Measurements from ENCODE around the gene LY6G5B. TPM values are rescaled to one million over a fixed set of nuclear protein-coding genes. Genes with fewer than 3 reads are reported as not detected.

The LY6G5B gene
- total RNA-seq (42.3 and 44.2 TPM in 2 replicates), polyA plus RNA-seq (25.2 and 28.4 TPM in 2 replicates), polyA minus RNA-seq (5.1 and 8.2 TPM in 2 replicates)
- 7.2 TPM for total RNA-seq (2013)

GRCh38 chr6:31669676-31670075 lies at the start of gene LY6G5B:
TSS of gene LY6G5B (plus strand) at chr6:31669976. CDS start at chr6:31670951, 975 bp downstream.
- Histone ChIP-seq H3K9ac (ENCODE audit: low read length) (no peak within 1 kb of the TSS), H3K27me3 (replicated peaks in 1 of 4; ENCODE audit: control extremely low read depth in 1 of 4, control insufficient read depth in 3 of 4, insufficient read depth in 4 of 4, low read length in 3 of 4) (no peaks in the 10 kb centered on the region), H4K20me1 (ENCODE audit: control insufficient read depth, insufficient read depth, low read length, poor library complexity, severe bottlenecking) (peaks cover 28% of the 10 kb centered on the region), H3K9me3 (ENCODE audit: control extremely low read depth in 1 of 3, control insufficient read depth in 2 of 3, insufficient read depth in 1 of 3, low read length in 2 of 3) (no peaks in the 10 kb centered on the region), H3K36me3 (replicated peaks in 1 of 2; ENCODE audit: control extremely low read depth in 1 of 2, control insufficient read depth in 1 of 2, extremely low read depth in 1 of 2, insufficient read depth in 2 of 2, low read length in 1 of 2) (peaks cover 22 to 57% of the 10 kb centered on the region in 2 experiments), H3K79me2 (ENCODE audit: control insufficient read depth, insufficient read depth, low read length) (peaks cover 40% of the 10 kb centered on the region), H3K27ac (ENCODE audit: low read length in 2 of 2) (no peak within 1 kb of the TSS), H2AFZ (ENCODE audit: insufficient read depth, low read depth, low read length, poor library complexity, severe bottlenecking) (no peak within 1 kb of the TSS), H3K4me3 (ENCODE audit: control extremely low read depth in 1 of 5, extremely low read depth in 1 of 5, insufficient read depth in 1 of 5, low read depth in 2 of 5, low read length in 4 of 5) (no peak within 1 kb of the TSS), H3K4me1 (ENCODE audit: control insufficient read depth in 2 of 2, insufficient read depth in 2 of 2, low read length in 2 of 2) (peaks cover 7 to 15% of the 10 kb centered on the region in 2 donors), H3K4me2 (replicated peaks; ENCODE audit: low read depth, low read length, poor library complexity, severe bottlenecking) (no peak within 1 kb of the TSS)
- H3K4me1 Mint-ChIP-seq = peaks cover 24% of the 10 kb centered on the region
- POLR2A ChIA-PET = interaction anchor here (0.6 kb wide), 2 partner anchors 197 to 209 kb away, joined by 3 to 4 read pairs; no protein-coding TSS in a partner anchor
- no peaks in the 10 kb centered on the region for H3K9me3 Mint-ChIP-seq (ENCODE audit: insufficient read depth)
- TF ChIP-seq CTCF (IDR thresholded peaks at IDR 0.05) (no peak), EZH2 (IDR thresholded peaks at IDR 0.05; ENCODE audit: borderline replicate concordance, insufficient read depth, low read depth, low read length, poor library complexity, severe bottlenecking) (no peak)
- H3K4me3 Mint-ChIP-seq = no peak within 1 kb of the TSS
- no peaks in the 10 kb centered on the region for H3K27me3 Mint-ChIP-seq
- CTCF ChIA-PET = no interaction called here
- H3K27ac Mint-ChIP-seq = no peak within 1 kb of the TSS
- ATAC-seq (ENCODE audit: low read depth) (no peak), DNase-seq (no peak)
- WGBS (ENCODE audit: insufficient coverage) = 96% methylated on average over 5 of the region's 8 CpGs
- intact Hi-C loops (cut with micrococcal nuclease) = loop anchor here (5.0 kb wide), 6 partner anchors 33 to 528 kb away; partner anchors contain the start of genes ABHD16A, AGPAT1, CLIC1 and RNF5
